Lower lobe of right lung (tissue), 2 donors: Measurements from ENCODE around the gene SLC22A3. TPM values are rescaled to one million over a fixed set of nuclear protein-coding genes. Genes with fewer than 3 reads are reported as not detected.

Experiments
- ATAC-seq, 2 donors: fragments of 200-7000 bp; cut with Tn5 transposase; one replicate each; pipeline ENCODE4 v1.9.1; 2020 to 2022; ENCODE audit warnings: mild to moderate bottlenecking in 2 of 2, moderate library complexity in 2 of 2
- DNase-seq: peaks from one replicate; pipeline ENCODE4 v3.0.0-alpha.2; 2020
- H3K27ac ChIP-seq: fragments of 200-600 bp; one replicate; pipeline ENCODE4 v1.8.0; 2022
- H3K27me3 ChIP-seq: fragments of 200-600 bp; one replicate; pipeline ENCODE4 v1.8.0; 2022; ENCODE audit warnings: low read depth
- H3K36me3 ChIP-seq: fragments of 200-600 bp; one replicate; pipeline ENCODE4 v1.8.0; 2022; ENCODE audit warnings: mild to moderate bottlenecking
- H3K4me1 ChIP-seq: fragments of 200-600 bp; one replicate; pipeline ENCODE4 v1.8.0; 2022
- H3K4me3 ChIP-seq: fragments of 200-600 bp; one replicate; pipeline ENCODE4 v1.8.0; 2022; ENCODE audit warnings: mild to moderate bottlenecking
- H3K9me3 ChIP-seq: fragments of 200-600 bp; one replicate; pipeline ENCODE4 v1.8.0; 2022
- intact Hi-C: fragments of 100-400 bp; cut with DNase I; formaldehyde crosslinking; loops from one replicate; pipeline ENCODE4 v1.11.0; 2022
- total RNA-seq: library from RNA; stranded (reverse); fragmentation: NEBNext Ultra II Directional; extraction: Animal tissue kit (Norgen Biotek cat#: 25700); gene quantifications from one replicate; pipeline ENCODE4 v1.2.1, GENCODE V29; 2021
- TF ChIP-seq, protein P1 (sequence below): fragments of 200-600 bp; IDR thresholded peaks from one replicate; pipeline ENCODE4 v1.8.0; 2022; ENCODE audit warnings: antibody characterized with exemption, mild to moderate bottlenecking
- donor health status: DM: no; HTN: yes; CAD: no; lungs with severe emphysema.

SLC22A3 gene
- total RNA-seq, 1 donor from 2014 or later = 37.7 TPM

- intact Hi-C loops = no loop called here
- Histone ChIP-seq H3K4me3 (no peak overlapping the region), H3K4me1 (no peaks in the 10 kb centered on the region), H3K36me3 (no peaks in the 10 kb centered on the region), H3K9me3 (no peaks in the 10 kb centered on the region), H3K27me3 (no peaks in the 10 kb centered on the region), H3K27ac (no peak overlapping the region)
- TF ChIP-seq, protein P1, sequence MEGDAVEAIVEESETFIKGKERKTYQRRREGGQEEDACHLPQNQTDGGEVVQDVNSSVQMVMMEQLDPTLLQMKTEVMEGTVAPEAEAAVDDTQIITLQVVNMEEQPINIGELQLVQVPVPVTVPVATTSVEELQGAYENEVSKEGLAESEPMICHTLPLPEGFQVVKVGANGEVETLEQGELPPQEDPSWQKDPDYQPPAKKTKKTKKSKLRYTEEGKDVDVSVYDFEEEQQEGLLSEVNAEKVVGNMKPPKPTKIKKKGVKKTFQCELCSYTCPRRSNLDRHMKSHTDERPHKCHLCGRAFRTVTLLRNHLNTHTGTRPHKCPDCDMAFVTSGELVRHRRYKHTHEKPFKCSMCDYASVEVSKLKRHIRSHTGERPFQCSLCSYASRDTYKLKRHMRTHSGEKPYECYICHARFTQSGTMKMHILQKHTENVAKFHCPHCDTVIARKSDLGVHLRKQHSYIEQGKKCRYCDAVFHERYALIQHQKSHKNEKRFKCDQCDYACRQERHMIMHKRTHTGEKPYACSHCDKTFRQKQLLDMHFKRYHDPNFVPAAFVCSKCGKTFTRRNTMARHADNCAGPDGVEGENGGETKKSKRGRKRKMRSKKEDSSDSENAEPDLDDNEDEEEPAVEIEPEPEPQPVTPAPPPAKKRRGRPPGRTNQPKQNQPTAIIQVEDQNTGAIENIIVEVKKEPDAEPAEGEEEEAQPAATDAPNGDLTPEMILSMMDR = no peak
- DNase-seq = no peak
- ATAC-seq = no peak
These were observed 12.0 kb upstream of the SLC22A3 start for GRCh38 chr6:160336200-160336599.

- ATAC-seq = no peak
- H3K27ac ChIP-seq = no peak overlapping the region
- intact Hi-C loops = no loop called here
- H3K36me3 ChIP-seq = no peaks in the 10 kb centered on the region
- no peak for DNase-seq
- H3K4me3 ChIP-seq = no peak overlapping the region
- H3K9me3 ChIP-seq = no peaks in the 10 kb centered on the region
- no peaks in the 10 kb centered on the region for H3K4me1 ChIP-seq
- H3K27me3 ChIP-seq = no peaks in the 10 kb centered on the region
- TF ChIP-seq, protein P1 = no peak
These were observed 10.9 kb upstream of the SLC22A3 start for GRCh38 chr6:160337301-160337700.

GRCh38 chr6:160337991-160338390, 10.2 kb upstream of the SLC22A3 start:
- ATAC-seq = no peak
- intact Hi-C loops = no loop called here
- H3K4me3 ChIP-seq = no peak overlapping the region
- no peak for DNase-seq
- TF ChIP-seq, protein P1 = no peak
- H3K36me3 ChIP-seq = no peaks in the 10 kb centered on the region
- no peak overlapping the region for H3K27ac ChIP-seq
- no peaks in the 10 kb centered on the region for H3K9me3 ChIP-seq
- no peaks in the 10 kb centered on the region for H3K4me1 ChIP-seq
- no peaks in the 10 kb centered on the region for H3K27me3 ChIP-seq

- Histone ChIP-seq H3K4me3 (no peak overlapping the region), H3K4me1 (no peaks in the 10 kb centered on the region), H3K27me3 (peaks cover 9% of the 10 kb centered on the region), H3K9me3 (no peaks in the 10 kb centered on the region), H3K27ac (no peak overlapping the region), H3K36me3 (no peaks in the 10 kb centered on the region)
- TF ChIP-seq, protein P1 = no peak
- ATAC-seq (no peak), DNase-seq (no peak)
- intact Hi-C loops = no loop called here
These were observed 5.0 kb upstream of the SLC22A3 start for GRCh38 chr6:160343144-160343543.

DNA sequence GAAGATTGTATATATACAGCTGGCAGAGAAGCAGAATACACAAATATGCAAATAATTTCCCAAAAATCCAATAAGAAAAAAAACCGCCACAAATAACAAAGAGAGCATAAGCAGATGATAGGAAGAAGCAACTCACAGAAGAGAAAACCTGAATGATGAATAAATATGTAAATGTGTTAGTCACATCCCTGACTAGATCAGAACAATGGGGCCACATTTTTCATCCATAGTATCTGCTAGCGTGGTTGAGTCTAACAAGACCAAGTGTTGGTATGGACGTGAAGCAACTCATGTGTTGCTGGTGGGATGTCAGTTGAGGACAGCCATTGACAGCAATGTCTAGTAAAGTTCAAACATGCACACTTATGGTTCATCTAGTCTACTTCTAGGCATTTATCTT, 3.9 kb upstream of the SLC22A3 start:
- Histone ChIP-seq H3K27ac (no peak overlapping the region), H3K27me3 (peaks cover 19% of the 10 kb centered on the region), H3K36me3 (no peaks in the 10 kb centered on the region), H3K9me3 (no peaks in the 10 kb centered on the region), H3K4me1 (no peaks in the 10 kb centered on the region), H3K4me3 (no peak overlapping the region)
- ATAC-seq = no peak
- DNase-seq = no peak
- intact Hi-C loops = no loop called here
- TF ChIP-seq, protein P1 = no peak
